ENCODE measurements around the gene ANKS1A.

DNA sequence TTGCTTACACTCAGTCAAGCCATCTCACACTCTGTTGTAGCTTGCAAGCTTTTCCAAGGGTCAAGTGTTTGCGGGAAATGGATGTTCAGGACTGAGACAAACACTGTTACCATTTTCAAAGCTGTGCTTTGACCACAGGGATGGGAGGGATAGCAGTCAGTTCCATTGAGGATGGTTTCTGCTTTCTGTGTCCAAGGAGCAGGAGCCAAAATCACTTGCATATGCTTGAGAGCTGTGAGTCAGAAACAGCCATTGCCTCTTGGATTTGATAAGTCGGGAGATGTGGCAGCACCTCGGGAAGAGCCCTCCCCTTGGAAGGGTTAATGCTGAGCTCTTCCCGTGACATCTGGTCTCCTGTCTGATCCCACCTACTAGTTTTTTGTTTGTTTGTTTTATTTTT lies 166.8 kb downstream of the ANKS1A start:
- TF ChIP-seq CTCF (IDR thresholded peaks at IDR 0.05) = no peak
- no peak for TF ChIP-seq EZH2 (IDR thresholded peaks at IDR 0.05)

Measured in neural progenitor cell (in vitro differentiated cells).